Common myeloid progenitor, CD34-positive (primary cell): ENCODE data around the gene PRKCA.

Experiments
- CTCF ChIA-PET: fragments of 350-600 bp; sonication (Branson Sonifier 250); formaldehyde crosslinking; loops from one replicate; lab custom pipeline; 2021; ENCODE audit warnings: antibody characterized with exemption; lab: Charles Lee
- POLR2A ChIA-PET: fragments of 350-600 bp; sonication (Branson Sonifier 250); formaldehyde crosslinking; loops from one replicate; lab custom pipeline; 2021; ENCODE audit warnings: antibody characterized with exemption; lab: Charles Lee
- DNase-seq, 3 donors: peaks; one replicate each; pipeline versions ENCODE4 v3.0.0 to v3.0.0-alpha.2; 2013
- H3K27ac ChIP-seq, 2 experiments: 1 replicate in 1 of 2; 2 replicates in 1 of 2; pipeline ENCODE4 v1.7.0; 2013; ENCODE audit warnings: inconsistent platforms in 2 of 2, low read length in 2 of 2, mild to moderate bottlenecking in 2 of 2, low read depth in 1 of 2, moderate library complexity in 1 of 2; ENCODE audit not compliant: severe bottlenecking in 2 of 2, insufficient read depth in 1 of 2, poor library complexity in 1 of 2
- H3K27me3 ChIP-seq, 5 experiments: replicated peaks in 2 of 5; 1 replicate in 3 of 5; 2 replicates in 2 of 5; pipeline versions ENCODE4 v1.6.1 to v1.7.0; 2013; ENCODE audit warnings: low read length in 4 of 5, mild to moderate bottlenecking in 2 of 5, moderate library complexity in 2 of 5, inconsistent platforms in 1 of 5; ENCODE audit not compliant: insufficient read depth in 5 of 5, control insufficient read depth in 4 of 5
- H3K36me3 ChIP-seq, 4 experiments: 1 replicate in 2 of 4; 2 replicates in 2 of 4; pipeline versions ENCODE4 v1.6.1 to v1.7.0; 2013; ENCODE audit warnings: low read length in 3 of 4, control low read depth in 1 of 4, mild to moderate bottlenecking in 1 of 4; ENCODE audit not compliant: control insufficient read depth in 4 of 4, insufficient read depth in 4 of 4
- H3K4me1 ChIP-seq, 4 experiments: 1 replicate in 3 of 4; 2 replicates in 1 of 4; pipeline versions ENCODE4 v1.6.1 to v1.7.1; 2013; ENCODE audit warnings: low read length in 3 of 4, mild to moderate bottlenecking in 3 of 4, control low read depth in 1 of 4, inconsistent platforms in 1 of 4, moderate library complexity in 1 of 4; ENCODE audit not compliant: control insufficient read depth in 4 of 4, insufficient read depth in 4 of 4; ENCODE audit errors: control extremely low read depth in 1 of 4
- H3K4me3 ChIP-seq, 7 experiments: 1 replicate in 4 of 7; 2 replicates in 3 of 7; pipeline versions ENCODE4 v1.5.1 to v1.7.0; 2013; ENCODE audit warnings: mild to moderate bottlenecking in 7 of 7, low read length in 6 of 7, moderate library complexity in 6 of 7, inconsistent platforms in 2 of 7, low read depth in 2 of 7, control low read depth in 1 of 7; ENCODE audit not compliant: insufficient read depth in 4 of 7, control insufficient read depth in 1 of 7; ENCODE audit errors: extremely low read depth in 1 of 7
- H3K9me3 ChIP-seq, 5 experiments: 1 replicate in 4 of 5; 2 replicates in 1 of 5; pipeline versions ENCODE4 v1.6.1 to v1.7.1; 2013; ENCODE audit warnings: low read length in 4 of 5, mild to moderate bottlenecking in 2 of 5, inconsistent platforms in 1 of 5, low read depth in 1 of 5, moderate library complexity in 1 of 5; ENCODE audit not compliant: control insufficient read depth in 4 of 5, insufficient read depth in 2 of 5; ENCODE audit errors: control extremely low read depth in 1 of 5
- WGBS: methylation state at CpG from one replicate; pipeline ENCODE4 v1.1.5; 2013; ENCODE audit not compliant: insufficient coverage; 5-methylcytosine and 5-hydroxymethylcytosine counted together

The PRKCA gene

GRCh38 chr17:66810951-66811682 is 508.7 kb downstream of the PRKCA start:
- Histone ChIP-seq H3K4me3 (no peak overlapping the region), H3K27ac (no peak overlapping the region), H3K4me1 (peaks cover 0 to 22% (median 12%) of the 10 kb centered on the region in 4 experiments), H3K36me3 (no peaks in the 10 kb centered on the region), H3K27me3 (peaks cover 0 to 57% (median 15%) of the 10 kb centered on the region in 5 experiments), H3K9me3 (no peaks in the 10 kb centered on the region)
- DNase-seq: no peak
- ChIA-PET POLR2A (no interaction called here), CTCF (no interaction called here)
- WGBS: 94% methylated on average over 10 of the region's 12 CpGs

GRCh38 chr17:66811683-66812054 is 509.3 kb downstream of the PRKCA start:
- Histone ChIP-seq H3K27ac (no peak overlapping the region), H3K4me3 (no peak overlapping the region), H3K4me1 (peaks cover 0 to 16% (median 11%) of the 10 kb centered on the region in 4 experiments), H3K9me3 (no peaks in the 10 kb centered on the region), H3K36me3 (no peaks in the 10 kb centered on the region), H3K27me3 (peaks cover 0 to 55% (median 15%) of the 10 kb centered on the region in 5 experiments)
- WGBS: 90% methylated on average over 9 of the region's 9 CpGs
- POLR2A ChIA-PET: no interaction called here
- DNase-seq: no peak
- CTCF ChIA-PET: no interaction called here

- POLR2A ChIA-PET: no interaction called here
- WGBS: 100% methylated on average over 4 of the region's 5 CpGs
Observed at GRCh38 chr17:66812571-66812970, 510.2 kb downstream of the PRKCA start.

GRCh38 chr17:66813296-66813695 is 510.9 kb downstream of the PRKCA start:
- ChIA-PET POLR2A (no interaction called here), CTCF (no interaction called here)
- no peak overlapping the region for H3K4me3 ChIP-seq
- H3K4me1 ChIP-seq: peaks cover 0 to 2% (median under 1%) of the 10 kb centered on the region in 4 experiments
- peaks cover 0 to 9% (median 5%) of the 10 kb centered on the region in 5 experiments for H3K9me3 ChIP-seq
- H3K27me3 ChIP-seq: peaks cover 0 to 63% (median 15%) of the 10 kb centered on the region in 5 experiments
- no peaks in the 10 kb centered on the region for H3K36me3 ChIP-seq
- 92% methylated on average over 2 of the region's 2 CpGs for WGBS
- H3K27ac ChIP-seq: no peak overlapping the region
- no peak for DNase-seq

More at GRCh38 chr17:66812571-66812970, 510.2 kb downstream of the PRKCA start:
- Histone ChIP-seq H3K27me3 (peaks cover 0 to 61% (median 15%) of the 10 kb centered on the region in 5 experiments), H3K27ac (no peak overlapping the region), H3K36me3 (no peaks in the 10 kb centered on the region), H3K4me3 (no peak overlapping the region), H3K4me1 (peaks cover 0 to 9% (median 7%) of the 10 kb centered on the region in 4 experiments), H3K9me3 (peaks cover 0 to 2% (median under 1%) of the 10 kb centered on the region in 5 experiments)
- CTCF ChIA-PET: no interaction called here
- DNase-seq: no peak

- H3K4me3 ChIP-seq: no peak overlapping the region
- DNase-seq: no peak
- no peaks in the 10 kb centered on the region for H3K36me3 ChIP-seq
- H3K27ac ChIP-seq: no peak overlapping the region
- H3K27me3 ChIP-seq: peaks cover 0 to 62% (median 12%) of the 10 kb centered on the region in 5 experiments
- POLR2A ChIA-PET: no interaction called here
- CTCF ChIA-PET: interaction anchor here (0.6 kb wide), 1 partner anchor 935 kb away, joined by 3 read pairs; no protein-coding TSS in a partner anchor
- no peaks in the 10 kb centered on the region for H3K4me1 ChIP-seq
- peaks cover 0 to 11% (median 5%) of the 10 kb centered on the region in 5 experiments for H3K9me3 ChIP-seq
- 92% methylated on average over 3 of the region's 6 CpGs for WGBS
Observed at GRCh38 chr17:66814026-66814425, 511.6 kb downstream of the PRKCA start.

- WGBS: no CpG with 5 or more reads among the region's 5 CpGs
- CTCF ChIA-PET: interaction anchor here (0.6 kb wide), 1 partner anchor 936 kb away, joined by 3 read pairs; no protein-coding TSS in a partner anchor
- no peak overlapping the region for H3K4me3 ChIP-seq
Observed at GRCh38 chr17:66814570-66814969, 512.2 kb downstream of the PRKCA start.

GRCh38 chr17:66817750-66818149 is 515.3 kb downstream of the PRKCA start:
- CTCF ChIA-PET: no interaction called here

More at GRCh38 chr17:66814570-66814969, 512.2 kb downstream of the PRKCA start:
- no peak for DNase-seq
- H3K9me3 ChIP-seq: peaks cover 0 to 15% (median 5%) of the 10 kb centered on the region in 5 experiments
- peaks cover 0 to 62% (median 7%) of the 10 kb centered on the region in 5 experiments for H3K27me3 ChIP-seq
- POLR2A ChIA-PET: no interaction called here
- no peak overlapping the region for H3K27ac ChIP-seq
- H3K4me1 ChIP-seq: no peaks in the 10 kb centered on the region
- H3K36me3 ChIP-seq: no peaks in the 10 kb centered on the region

More at GRCh38 chr17:66817750-66818149, 515.3 kb downstream of the PRKCA start:
- no peak for DNase-seq
- Histone ChIP-seq H3K4me1 (no peaks in the 10 kb centered on the region), H3K36me3 (no peaks in the 10 kb centered on the region), H3K4me3 (no peak overlapping the region), H3K27me3 (peaks cover 0 to 64% (median 13%) of the 10 kb centered on the region in 5 experiments), H3K27ac (no peak overlapping the region), H3K9me3 (peaks cover 0 to 15% (median 5%) of the 10 kb centered on the region in 5 experiments)
- WGBS: 100% methylated on average over 1 of the region's 1 CpG
- POLR2A ChIA-PET: no interaction called here
